HG03342 (cell line): ENCODE data around the gene CCDC136.

ENCODE experiments used
- ATAC-seq: cut with Tn5 transposase; IDR thresholded peaks from one replicate; pipeline ENCODE4 v1.9.1; 2021; ENCODE audit warnings: mild to moderate bottlenecking, moderate library complexity; ENCODE audit not compliant: unreplicated experiment

The CCDC136 gene

DNA sequence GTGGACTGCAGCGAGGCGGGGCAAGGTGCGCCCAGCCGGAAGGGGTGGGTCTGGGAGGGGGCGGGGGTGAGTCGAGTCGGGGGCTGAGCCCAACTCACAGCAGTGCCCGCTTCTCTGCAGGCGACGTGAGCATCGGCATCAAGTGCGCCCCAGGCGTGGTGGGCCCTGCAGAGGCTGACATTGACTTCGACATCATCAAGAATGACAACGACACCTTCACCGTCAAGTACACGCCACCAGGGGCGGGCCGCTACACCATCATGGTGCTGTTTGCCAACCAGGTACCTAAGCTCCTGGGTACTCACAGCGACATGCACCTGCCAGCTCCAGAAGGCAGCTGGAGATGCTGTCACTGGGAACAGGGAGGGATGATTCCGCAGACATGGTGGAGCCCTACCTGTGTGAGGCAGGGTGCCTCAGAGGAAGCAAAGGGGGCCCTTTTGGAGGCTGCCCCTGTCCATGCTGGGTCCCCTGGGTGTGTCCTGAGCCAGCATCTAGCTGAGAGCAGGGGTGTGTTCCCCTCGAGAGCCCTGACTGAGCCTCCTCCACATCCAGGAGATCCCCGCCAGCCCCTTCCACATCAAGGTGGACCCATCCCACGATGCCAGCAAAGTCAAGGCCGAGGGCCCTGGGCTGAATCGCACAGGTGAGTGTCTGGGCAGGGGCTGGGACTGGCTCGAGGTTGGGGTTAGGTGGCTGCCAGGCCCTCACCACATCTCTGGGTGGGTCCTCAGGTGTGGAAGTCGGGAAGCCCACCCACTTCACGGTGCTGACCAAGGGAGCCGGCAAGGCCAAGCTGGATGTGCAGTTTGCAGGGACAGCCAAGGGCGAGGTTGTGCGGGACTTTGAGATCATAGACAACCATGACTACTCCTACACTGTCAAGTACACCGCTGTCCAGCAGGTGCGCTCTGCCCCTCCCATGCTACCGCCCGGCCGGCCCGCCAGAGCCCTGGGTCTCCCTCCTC lies 51.2 kb downstream of the CCDC136 start:
- no peak for ATAC-seq

DNA sequence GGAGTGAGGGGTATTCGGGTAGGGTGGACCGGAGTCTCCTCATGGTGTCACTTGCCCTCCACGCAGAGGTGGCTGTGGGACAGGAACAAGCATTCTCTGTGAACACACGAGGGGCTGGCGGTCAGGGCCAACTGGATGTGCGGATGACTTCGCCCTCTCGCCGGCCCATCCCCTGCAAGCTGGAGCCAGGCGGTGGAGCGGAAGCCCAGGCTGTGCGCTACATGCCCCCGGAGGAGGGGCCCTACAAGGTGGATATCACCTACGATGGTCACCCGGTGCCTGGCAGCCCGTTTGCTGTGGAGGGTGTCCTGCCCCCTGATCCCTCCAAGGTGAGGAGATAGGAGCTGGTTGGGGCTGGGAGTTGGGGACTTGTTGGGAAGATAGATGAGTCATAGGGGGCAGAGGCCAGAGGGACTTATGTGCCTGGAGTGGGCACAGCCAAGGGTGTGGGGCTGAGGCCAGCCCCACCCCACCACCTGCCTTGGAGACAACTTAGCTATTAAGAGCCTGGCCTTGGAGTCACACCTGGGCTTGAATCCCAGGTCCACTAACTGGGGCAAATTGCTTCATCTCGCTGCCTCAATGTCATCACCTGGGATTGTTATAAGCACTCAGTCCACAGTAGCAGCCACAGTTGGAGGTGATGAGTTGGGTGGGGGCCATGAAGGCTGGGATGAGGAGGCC lies 52.3 kb downstream of the CCDC136 start:
- no peak for ATAC-seq

DNA sequence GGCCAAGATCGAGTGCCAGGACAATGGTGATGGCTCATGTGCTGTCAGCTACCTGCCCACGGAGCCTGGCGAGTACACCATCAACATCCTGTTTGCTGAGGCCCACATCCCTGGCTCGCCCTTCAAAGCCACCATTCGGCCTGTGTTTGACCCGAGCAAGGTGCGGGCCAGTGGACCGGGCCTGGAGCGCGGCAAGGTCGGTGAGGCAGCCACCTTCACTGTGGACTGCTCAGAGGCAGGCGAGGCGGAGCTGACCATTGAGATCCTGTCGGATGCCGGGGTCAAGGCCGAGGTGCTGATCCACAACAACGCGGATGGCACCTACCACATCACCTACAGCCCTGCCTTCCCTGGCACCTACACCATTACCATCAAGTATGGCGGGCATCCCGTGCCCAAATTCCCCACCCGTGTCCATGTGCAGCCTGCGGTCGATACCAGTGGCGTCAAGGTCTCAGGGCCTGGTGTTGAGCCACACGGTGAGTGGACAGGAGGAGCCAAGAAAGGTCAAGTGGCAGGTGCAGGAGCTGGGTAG lies 53.1 kb downstream of the CCDC136 start:
- ATAC-seq = no peak

DNA sequence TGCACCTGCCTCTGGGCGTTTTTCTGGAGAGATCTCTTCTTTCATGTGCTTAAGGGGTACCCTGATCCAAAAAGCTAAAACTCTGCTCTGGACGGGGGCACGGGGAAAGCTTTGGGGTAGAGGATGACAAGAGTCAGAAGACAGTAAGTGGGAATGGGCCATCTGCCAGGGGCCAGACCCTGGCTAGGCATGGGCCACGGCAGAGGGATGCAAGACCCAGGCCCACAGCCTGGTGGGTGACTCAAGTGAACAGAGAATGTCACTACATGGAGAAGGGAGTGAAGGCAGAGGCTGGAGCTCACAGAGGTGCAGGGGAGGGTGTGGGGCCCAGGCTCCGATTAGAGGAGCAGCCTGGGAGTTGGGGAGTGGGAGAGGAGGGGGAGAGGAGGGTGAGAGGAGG lies 53.7 kb downstream of the CCDC136 start:
- ATAC-seq = no peak

DNA sequence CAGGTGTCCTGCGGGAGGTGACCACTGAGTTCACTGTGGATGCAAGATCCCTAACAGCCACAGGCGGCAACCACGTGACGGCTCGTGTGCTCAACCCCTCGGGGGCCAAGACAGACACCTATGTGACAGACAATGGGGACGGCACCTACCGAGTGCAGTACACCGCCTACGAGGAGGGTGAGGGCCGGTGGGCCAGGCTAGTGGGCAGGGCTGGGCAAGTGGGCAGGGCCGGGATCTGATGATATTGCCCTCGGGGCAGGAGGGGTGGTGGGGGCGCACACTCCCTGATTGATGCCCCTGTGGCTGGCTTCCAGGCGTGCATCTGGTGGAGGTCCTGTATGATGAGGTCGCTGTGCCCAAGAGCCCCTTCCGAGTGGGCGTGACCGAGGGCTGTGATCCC lies 54.2 kb downstream of the CCDC136 start:
- ATAC-seq = no peak

DNA sequence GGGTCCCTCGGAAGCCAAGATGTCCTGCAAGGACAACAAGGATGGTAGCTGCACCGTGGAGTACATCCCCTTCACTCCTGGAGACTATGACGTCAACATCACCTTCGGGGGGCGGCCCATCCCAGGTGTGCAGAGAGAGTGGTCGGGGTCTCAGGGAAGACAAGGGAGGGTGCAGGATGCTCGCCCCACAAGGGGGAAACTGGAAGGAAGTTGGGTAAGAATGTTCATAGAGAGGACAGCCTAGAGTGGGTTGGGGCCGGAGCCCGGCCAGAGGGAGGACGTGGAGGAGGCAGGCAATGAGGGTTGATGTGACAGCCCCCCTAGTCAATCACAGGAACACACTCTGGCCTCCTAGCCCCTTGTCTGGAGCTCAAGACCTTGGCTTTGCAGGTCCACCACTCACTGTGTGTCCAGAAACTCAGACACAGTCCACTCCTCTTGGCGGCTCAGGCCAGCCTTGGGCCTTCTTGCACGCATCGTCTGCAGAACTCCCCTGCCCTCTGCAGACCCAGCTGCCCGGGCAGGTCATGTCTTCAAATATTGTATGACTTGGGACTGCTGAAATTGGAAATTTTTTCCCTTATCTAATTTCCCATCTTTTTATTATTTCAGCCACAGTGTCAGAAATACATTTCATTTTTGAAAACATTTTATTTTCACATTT lies 55.1 kb downstream of the CCDC136 start:
- no peak for ATAC-seq

DNA sequence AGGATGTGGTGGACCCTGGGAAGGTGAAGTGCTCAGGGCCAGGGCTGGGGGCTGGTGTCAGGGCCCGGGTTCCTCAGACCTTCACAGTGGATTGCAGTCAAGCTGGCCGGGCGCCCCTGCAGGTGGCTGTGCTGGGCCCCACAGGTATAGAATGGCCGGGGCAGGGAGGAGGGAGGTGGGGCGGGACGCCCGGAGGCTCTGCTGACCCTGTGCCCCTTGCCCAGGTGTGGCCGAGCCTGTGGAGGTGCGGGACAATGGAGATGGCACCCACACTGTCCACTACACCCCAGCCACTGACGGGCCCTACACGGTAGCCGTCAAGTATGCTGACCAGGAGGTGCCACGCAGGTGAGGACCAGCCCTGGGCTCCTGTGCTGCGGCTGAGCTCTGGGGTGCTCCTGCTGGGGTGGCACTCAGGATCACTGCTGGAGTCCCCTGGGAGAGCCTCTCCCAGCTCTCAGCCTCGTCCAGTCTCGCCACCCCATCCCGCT lies 56.0 kb downstream of the CCDC136 start:
- ATAC-seq = no peak

DNA sequence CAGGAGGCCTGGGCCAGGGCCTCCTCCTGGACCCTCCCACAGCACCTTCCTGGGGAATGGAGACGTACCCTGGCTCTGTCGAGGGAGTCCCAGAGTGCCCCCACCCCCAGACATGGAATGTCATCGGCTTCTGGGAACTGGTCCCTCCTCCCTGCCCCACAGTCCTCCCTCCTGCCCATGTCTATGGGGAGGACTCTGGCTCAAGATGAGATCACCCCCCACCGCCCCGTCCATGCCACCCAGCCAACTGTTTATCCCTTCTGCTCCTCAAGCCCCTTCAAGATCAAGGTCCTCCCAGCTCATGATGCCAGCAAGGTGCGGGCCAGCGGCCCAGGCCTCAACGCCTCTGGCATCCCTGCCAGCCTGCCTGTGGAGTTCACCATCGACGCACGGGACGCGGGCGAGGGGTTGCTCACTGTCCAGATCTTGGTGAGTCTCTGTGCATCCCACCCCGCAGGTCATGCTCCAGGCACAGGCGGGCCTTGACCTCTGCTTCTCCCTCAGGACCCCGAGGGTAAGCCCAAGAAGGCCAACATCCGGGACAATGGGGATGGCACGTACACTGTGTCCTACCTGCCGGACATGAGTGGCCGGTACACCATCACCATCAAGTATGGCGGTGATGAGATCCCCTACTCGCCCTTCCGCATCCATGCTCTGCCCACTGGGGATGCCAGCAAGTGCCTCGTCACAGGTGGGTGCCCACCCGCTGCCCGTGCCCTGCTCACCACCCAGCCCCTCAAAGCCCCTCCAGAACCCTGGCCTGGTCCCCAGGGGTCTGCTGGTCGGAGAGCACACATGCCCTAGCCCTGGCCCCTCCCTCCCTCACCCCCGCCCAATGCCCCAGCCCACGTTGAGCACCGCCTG lies 56.8 kb downstream of the CCDC136 start:
- no peak for ATAC-seq

DNA sequence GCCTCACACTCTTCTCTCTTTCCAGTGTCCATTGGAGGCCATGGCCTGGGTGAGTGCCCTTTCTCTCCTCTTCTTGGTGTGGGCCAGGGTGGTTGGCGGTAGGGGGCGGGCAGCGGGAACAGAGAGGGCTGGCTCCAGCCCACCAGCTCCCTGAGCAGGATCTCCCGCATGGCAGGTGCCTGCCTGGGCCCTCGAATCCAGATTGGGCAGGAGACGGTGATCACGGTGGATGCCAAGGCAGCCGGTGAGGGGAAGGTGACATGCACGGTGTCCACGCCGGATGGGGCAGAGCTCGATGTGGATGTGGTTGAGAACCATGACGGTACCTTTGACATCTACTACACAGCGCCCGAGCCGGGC lies 57.4 kb downstream of the CCDC136 start:
- ATAC-seq = no peak

DNA sequence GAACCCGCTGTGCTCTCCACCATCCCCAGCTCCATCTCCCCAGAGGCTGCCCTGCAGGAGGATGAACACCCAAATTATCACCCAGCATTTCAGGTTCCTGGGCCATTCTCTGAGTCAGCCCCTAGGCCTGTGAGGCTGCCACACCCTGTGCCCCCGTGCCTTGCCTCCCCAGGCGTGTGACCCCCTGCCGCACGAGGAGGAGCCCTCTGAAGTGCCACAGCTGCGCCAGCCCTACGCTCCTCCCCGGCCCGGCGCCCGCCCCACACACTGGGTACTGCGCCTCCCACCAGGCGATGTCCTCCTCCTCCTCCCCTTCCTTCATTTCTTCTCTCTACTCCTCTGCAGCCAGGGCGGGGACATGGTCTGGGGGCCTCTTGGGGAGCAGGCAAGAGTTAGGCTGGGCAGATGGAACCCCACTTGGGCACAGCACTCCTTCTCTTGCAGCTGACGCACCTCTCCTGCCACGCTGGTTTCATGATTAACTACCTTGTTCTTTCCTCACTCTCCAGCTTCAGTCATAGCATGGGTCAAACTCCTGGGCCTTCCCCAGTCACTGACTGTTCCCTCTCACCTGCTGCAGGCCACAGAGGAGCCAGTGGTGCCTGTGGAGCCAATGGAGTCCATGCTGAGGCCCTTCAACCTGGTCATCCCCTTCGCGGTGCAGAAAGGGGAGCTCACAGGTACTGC lies 58.2 kb downstream of the CCDC136 start:
- no peak for ATAC-seq

DNA sequence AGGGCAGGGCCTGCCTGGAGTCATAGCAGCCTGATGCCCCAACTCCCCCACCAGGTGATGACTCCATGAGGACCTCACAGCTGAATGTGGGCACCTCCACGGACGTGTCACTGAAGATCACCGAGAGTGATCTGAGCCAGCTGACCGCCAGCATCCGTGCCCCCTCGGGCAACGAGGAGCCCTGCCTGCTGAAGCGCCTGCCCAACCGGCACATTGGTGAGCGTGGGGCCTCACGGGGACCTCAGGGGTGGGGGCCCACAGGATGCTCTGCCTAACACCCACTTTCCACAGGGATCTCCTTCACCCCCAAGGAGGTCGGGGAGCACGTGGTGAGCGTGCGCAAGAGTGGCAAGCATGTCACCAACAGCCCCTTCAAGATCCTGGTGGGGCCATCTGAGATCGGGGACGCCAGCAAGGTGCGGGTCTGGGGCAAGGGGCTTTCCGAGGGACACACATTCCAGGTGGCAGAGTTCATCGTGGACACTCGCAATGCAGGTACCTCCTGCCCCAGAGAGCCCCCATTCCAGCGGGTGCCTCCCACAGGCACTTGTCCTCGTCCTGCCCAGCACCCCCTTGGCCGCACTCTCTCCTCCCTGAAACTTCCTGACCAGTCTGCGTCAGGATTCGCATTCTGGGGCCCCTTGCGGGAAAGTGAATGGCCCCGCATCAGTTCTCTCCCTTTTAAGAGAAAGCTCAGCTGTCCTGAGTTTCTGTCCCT lies 60.9 kb downstream of the CCDC136 start:
- no peak for ATAC-seq

DNA sequence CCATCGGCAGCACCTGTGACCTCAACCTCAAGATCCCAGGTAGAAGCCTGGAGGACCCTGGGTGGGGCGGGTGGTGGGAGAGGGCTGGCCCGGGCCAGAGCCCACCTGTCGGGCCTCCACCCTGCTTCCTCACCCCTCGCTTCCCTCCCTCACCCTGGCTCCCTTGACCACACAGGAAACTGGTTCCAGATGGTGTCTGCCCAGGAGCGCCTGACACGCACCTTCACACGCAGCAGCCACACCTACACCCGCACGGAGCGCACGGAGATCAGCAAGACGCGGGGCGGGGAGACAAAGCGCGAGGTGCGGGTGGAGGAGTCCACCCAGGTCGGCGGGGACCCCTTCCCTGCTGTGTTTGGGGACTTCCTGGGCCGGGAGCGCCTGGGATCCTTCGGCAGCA lies 62.0 kb downstream of the CCDC136 start:
- ATAC-seq = no peak

DNA sequence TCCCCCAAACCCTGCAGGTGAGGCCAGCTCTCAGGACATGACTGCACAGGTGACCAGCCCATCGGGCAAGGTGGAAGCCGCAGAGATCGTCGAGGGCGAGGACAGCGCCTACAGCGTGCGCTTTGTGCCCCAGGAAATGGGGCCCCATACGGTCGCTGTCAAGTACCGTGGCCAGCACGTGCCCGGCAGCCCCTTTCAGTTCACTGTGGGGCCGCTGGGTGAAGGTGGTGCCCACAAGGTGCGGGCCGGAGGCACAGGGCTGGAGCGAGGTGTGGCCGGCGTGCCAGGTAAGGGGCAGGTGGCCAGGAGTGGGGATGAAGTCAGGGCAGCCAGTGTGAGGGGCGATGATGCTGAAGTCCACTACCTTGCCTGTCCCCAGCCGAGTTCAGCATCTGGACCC lies 62.6 kb downstream of the CCDC136 start:
- ATAC-seq = no peak

DNA sequence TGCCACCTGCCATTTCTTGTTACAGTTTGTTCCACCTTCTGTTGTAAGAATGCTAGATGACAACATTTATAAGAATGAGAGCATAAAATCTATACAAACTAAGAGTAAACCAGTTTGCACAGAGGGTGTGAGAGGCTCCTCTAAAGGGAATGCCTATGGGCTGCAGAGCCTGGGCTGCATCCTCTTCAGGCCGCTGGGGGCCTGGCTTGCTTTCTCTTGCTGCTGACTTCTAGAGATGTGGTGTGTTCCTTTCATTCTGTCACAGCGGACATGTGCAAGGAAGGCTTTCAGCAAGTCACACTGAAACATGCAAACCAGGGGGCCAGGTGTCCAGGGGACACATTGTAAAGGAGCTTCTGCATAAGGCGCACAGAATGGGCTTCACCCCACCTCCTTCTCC lies 63.8 kb downstream of the CCDC136 start:
- no peak for ATAC-seq

DNA sequence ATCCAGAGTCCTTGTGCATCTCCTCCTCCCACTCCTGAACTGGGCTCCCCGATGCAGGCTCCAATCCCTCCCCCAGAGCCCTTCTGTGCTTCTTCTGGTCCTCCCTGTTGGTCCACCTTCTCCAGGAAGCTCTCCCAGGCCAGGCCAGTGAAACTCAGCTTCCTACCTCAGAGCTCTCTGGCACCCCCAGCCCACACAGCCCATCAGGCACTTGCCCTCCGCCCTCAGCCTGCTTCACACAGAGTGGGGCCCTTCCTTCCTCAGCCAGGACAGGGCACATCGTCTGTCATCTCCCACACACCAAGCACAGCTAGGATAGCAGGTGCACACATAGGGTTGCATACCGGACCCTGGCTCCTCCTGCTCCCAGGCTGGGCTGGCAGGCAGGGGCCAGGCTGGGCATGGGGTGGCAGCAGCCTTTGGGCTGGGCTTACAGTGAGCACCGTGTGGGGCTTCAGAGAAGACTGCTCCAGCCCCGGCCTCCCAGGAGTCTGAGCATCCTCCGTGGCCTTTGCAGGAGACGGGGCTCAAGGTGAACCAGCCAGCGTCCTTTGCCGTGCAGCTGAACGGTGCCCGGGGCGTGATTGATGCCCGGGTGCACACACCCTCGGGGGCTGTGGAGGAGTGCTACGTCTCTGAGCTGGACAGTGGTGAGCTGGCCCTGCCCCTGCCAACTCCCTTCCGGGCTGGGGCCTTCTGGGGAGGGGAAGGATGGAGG lies 64.4 kb downstream of the CCDC136 start:
- ATAC-seq = no peak

DNA sequence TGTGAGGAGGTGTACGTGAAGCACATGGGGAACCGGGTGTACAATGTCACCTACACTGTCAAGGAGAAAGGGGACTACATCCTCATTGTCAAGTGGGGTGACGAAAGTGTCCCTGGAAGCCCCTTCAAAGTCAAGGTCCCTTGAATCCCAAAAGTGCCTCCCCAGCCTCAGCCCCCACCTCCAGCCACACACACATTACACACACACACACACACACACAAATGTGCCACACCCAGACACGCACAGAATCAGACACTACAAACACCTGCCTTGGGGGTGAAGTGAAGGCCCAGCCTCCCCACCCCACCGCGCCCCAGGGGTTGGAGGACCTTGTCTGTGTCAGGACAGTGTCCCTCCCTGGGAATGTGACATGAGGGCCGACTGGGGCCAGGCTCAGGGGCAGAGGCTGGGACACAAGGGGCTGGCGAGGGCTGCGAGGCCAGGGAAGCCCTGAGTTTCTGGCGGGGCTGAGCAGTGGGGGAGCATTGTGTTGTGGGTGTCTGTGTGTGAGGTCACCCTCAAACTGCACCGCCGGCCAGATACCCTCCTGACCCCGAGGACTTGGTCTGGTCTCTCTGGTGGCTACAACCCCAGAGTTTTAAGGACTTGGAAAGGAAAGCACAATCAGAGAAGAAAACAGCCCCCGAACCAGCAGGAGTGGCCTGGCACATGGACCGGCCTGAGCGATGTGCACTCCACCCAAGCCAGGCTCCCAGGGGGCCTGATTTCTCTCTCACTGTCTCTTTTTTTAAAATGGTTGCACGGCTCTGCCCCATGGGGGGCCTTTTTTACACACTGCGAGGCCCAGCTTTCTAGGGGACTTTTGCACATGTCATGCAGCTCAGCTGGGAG lies 66.8 kb downstream of the CCDC136 start:
- no peak for ATAC-seq
